Gastroesophageal sphincter (tissue), 4 donors: ENCODE data around the gene CDC42BPB. TPM values are rescaled to one million over a fixed set of nuclear protein-coding genes. Genes with fewer than 3 reads are reported as not detected.

Experiments
- ATAC-seq: fragments of 150-250 bp; one replicate; pipeline ENCODE4 v1.9.1; 2016; ENCODE audit warnings: mild to moderate bottlenecking, moderate library complexity
- H3K27ac ChIP-seq, 4 donors: fragments of 200-600 bp; sonication (generic) in 3 of 4; 1 replicate in 3 of 4; 2 replicates in 1 of 4; pipeline ENCODE4 v1.5.1; 2016 to 2019
- H3K27me3 ChIP-seq: fragments of 200-600 bp; sonication (generic); one replicate; pipeline ENCODE4 v1.5.1; 2019
- H3K36me3 ChIP-seq, 2 donors: fragments of 200-600 bp; sonication (generic); one replicate each; pipeline ENCODE4 v1.5.1; 2019; ENCODE audit warnings: control low read depth in 1 of 2
- H3K4me1 ChIP-seq, 3 donors: fragments of 200-600 bp; sonication (generic); 1 replicate in 2 of 3; 2 replicates in 1 of 3; pipeline ENCODE4 v1.5.1; 2016 to 2019; ENCODE audit warnings: control low read depth in 2 of 3
- H3K4me3 ChIP-seq, 2 donors: fragments of 200-600 bp; sonication (generic); one replicate each; pipeline ENCODE4 v1.5.1; 2019; ENCODE audit warnings: mild to moderate bottlenecking in 1 of 2, moderate library complexity in 1 of 2
- H3K9me3 ChIP-seq, 3 donors: fragments of 200-600 bp; sonication (generic); one replicate each; pipeline ENCODE4 v1.5.1; 2017 to 2019; ENCODE audit warnings: control low read depth in 2 of 3
- EP300 ChIP-seq: sonication (generic); formaldehyde crosslinking; IDR thresholded peaks from one replicate; pipeline ENCODE4 v1.6.1; 2017; ENCODE audit warnings: antibody characterized with exemption, mild to moderate bottlenecking
- POLR2A ChIP-seq, 2 donors: fragments of 450-650 bp; IDR thresholded peaks; one replicate each; pipeline ENCODE4 v1.6.1; 2017; ENCODE audit warnings: antibody characterized with exemption in 2 of 2, mild to moderate bottlenecking in 2 of 2, moderate library complexity in 1 of 2
- POLR2AphosphoS5 ChIP-seq: sonication (generic); formaldehyde crosslinking; IDR thresholded peaks from one replicate; pipeline ENCODE4 v1.6.1; 2017; ENCODE audit warnings: antibody characterized with exemption
- WGBS, 2 donors: methylation state at CpG; one replicate each; pipeline ENCODE4 v1.1.5; 2018; ENCODE audit warnings: low coverage in 1 of 2; 5-methylcytosine and 5-hydroxymethylcytosine counted together
- total RNA-seq, 4 donors: library from RNA; depleted of rRNA; stranded (reverse); fragments of >200 nt; gene quantifications; one replicate each; pipeline ENCODE4 v1.1.0, GENCODE V29; 2016
- TF ChIP-seq, protein P1 (sequence below), 4 experiments: fragments of 200-600 bp in 2 of 4; fragments of 450-650 bp in 2 of 4; sonication (generic) in 1 of 4; IDR thresholded peaks; one replicate each; pipeline ENCODE4 v1.5.1; 2017 to 2019; ENCODE audit warnings: antibody characterized with exemption in 4 of 4, mild to moderate bottlenecking in 2 of 4, moderate library complexity in 2 of 4

Gene CDC42BPB
- total RNA-seq, 4 donors from 2014 or later: 86.7 to 151 (median 97.3) TPM

DNA sequence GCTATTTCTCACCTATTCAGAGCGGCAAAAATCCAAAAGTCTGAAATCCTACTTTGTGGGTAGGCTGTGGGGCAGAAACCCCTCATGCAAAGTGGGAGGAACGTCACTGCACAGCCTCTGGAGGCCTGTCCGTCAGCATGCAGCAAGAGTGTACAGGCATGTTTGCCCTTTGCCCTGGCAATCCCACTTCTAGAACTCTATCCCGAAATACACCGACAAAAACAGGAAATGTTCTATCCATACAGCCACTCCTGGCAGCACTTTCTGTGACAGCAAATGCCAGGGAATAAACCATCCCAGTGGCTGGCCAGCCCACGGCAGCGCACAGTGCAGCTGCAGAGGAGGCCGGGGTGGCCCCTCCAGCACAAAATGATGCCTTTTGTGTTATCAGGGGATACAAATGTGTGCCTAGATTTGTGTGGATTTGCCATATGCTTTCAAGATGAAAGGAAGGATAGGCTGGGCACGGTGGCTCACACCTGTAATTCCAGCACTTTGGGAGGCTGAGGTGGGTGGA is 95.2 kb downstream of the CDC42BPB start:
- 87 to 89% methylated on average over 4 to 6 of the region's 9 CpGs for WGBS, 2 donors
- ATAC-seq: no peak
- Histone ChIP-seq H3K4me3 (no peak overlapping the region), H3K27me3 (no peaks in the 10 kb centered on the region), H3K36me3 (peaks cover 0 to 100% of the 10 kb centered on the region in 2 donors), H3K4me1 (no peaks in the 10 kb centered on the region), H3K9me3 (no peaks in the 10 kb centered on the region), H3K27ac (no peak overlapping the region)
- TF ChIP-seq, protein P1, sequence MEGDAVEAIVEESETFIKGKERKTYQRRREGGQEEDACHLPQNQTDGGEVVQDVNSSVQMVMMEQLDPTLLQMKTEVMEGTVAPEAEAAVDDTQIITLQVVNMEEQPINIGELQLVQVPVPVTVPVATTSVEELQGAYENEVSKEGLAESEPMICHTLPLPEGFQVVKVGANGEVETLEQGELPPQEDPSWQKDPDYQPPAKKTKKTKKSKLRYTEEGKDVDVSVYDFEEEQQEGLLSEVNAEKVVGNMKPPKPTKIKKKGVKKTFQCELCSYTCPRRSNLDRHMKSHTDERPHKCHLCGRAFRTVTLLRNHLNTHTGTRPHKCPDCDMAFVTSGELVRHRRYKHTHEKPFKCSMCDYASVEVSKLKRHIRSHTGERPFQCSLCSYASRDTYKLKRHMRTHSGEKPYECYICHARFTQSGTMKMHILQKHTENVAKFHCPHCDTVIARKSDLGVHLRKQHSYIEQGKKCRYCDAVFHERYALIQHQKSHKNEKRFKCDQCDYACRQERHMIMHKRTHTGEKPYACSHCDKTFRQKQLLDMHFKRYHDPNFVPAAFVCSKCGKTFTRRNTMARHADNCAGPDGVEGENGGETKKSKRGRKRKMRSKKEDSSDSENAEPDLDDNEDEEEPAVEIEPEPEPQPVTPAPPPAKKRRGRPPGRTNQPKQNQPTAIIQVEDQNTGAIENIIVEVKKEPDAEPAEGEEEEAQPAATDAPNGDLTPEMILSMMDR (IDR thresholded peaks at IDR 0.05): no peak
- no peak for TF ChIP-seq POLR2A (IDR thresholded peaks at IDR 0.05)

DNA sequence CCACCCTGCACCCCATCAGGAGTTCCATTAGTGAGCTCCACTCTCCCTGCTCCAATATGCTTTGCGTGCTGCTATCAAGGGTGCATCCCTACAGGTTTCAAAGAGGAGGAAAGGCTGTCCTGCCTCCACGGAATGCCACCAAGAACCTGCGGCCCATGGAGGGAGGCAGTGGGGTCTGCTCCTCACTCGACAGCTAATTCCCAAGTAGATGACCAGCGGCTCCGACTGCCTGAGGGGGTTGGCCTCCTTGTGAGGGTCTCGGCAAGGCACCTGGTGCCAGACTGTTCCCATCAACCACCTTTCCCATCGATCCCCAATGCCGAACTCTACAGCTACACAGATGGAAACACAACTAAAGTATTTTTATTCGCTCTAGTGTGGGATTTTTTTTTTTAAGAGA is 98.9 kb downstream of the CDC42BPB start:
- WGBS, 2 donors: 86 to 100% methylated on average over 5 to 7 of the region's 10 CpGs
- Histone ChIP-seq H3K27ac (no peak overlapping the region), H3K9me3 (no peaks in the 10 kb centered on the region), H3K4me1 (no peaks in the 10 kb centered on the region), H3K27me3 (no peaks in the 10 kb centered on the region), H3K36me3 (peaks cover 0 to 100% of the 10 kb centered on the region in 2 donors), H3K4me3 (no peak overlapping the region)
- TF ChIP-seq EP300 (no peak), POLR2A (IDR thresholded peaks at IDR 0.05) (no peak), POLR2AphosphoS5 (no peak)
- TF ChIP-seq, protein P1 (IDR thresholded peaks at IDR 0.05): no peak
- no peak for ATAC-seq

DNA sequence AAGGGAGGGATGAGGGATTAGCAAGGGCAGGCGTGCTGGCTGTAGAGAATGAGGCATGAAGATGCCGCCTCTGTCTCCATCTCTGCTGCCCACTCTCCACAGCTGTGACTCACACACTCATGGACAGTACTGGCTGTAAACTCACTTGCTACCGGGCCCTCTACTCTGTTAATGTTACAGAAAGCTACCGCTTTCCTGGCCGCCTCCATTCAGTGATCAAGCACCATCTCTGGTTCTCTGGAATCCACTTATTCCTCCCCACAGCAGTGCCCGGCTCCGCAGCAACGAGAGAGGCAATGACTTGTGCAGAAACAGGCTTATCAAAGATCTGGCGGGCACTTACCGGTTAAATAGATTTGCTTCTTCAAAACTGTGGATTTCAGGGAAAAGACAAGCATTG is 100.1 kb downstream of the CDC42BPB start:
- Histone ChIP-seq H3K27ac (no peak overlapping the region), H3K4me3 (no peak overlapping the region), H3K4me1 (no peaks in the 10 kb centered on the region), H3K36me3 (peaks cover 0 to 100% of the 10 kb centered on the region in 2 donors), H3K9me3 (no peaks in the 10 kb centered on the region), H3K27me3 (no peaks in the 10 kb centered on the region)
- TF ChIP-seq POLR2AphosphoS5 (no peak), EP300 (no peak), POLR2A (IDR thresholded peaks at IDR 0.05) (no peak)
- TF ChIP-seq, protein P1 (IDR thresholded peaks at IDR 0.05): no peak
- 79% methylated on average over 8 of the region's 10 CpGs; no CpG with 5 or more reads in 1 of the 2 donors for WGBS, 2 donors
- no peak for ATAC-seq

DNA sequence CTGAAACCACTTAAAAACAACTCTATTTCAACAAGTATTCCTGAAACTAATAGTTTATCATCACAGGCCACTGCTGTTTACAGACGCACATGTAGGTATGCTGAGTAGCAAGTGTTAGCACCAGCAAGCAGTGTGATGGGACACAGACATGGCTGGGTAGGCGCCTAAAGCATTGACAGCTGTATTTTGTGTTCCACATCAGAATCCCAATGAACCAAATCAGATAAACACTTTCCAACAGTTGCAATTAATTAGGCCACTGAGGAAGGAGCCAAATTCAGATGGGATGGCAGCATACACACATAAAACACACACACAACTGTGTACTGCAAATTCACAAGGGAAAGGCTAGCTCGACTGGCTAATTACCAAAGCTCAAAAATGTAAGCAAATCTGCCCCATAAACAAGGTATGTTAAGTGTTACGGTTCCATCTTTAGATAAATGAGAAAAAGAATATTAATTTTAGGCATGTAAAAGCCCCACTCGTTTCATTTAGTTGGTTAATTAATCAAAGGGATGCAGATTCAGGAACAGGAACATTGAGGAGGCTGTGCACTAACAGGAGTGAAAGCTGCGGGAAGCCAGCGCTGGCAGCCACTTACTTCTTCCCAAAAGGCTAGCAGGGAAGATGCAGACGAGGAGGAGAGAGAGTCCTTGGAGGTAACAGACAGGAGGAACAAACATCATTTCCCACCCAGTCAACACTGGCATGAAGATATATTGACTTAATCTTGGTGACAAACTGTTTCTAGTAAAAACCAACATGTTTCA is 101.5 kb downstream of the CDC42BPB start:
- Histone ChIP-seq H3K27ac (no peak overlapping the region), H3K4me3 (no peak overlapping the region), H3K4me1 (peaks cover 0 to 4% (median 0%) of the 10 kb centered on the region in 3 donors), H3K27me3 (no peaks in the 10 kb centered on the region), H3K9me3 (no peaks in the 10 kb centered on the region), H3K36me3 (peaks cover 0 to 100% of the 10 kb centered on the region in 2 donors)
- WGBS, 2 donors: 59 to 75% methylated on average over 8 of the region's 8 CpGs
- ATAC-seq: no peak
- no peak for TF ChIP-seq EP300
- TF ChIP-seq, protein P1 (IDR thresholded peaks at IDR 0.05): no peak
- no peak for TF ChIP-seq POLR2A (IDR thresholded peaks at IDR 0.05)
- no peak for TF ChIP-seq POLR2AphosphoS5
